HG02588 (cell line): ENCODE results near the gene APOM.

ENCODE experiments used
- ATAC-seq: cut with Tn5 transposase; IDR thresholded peaks from one replicate; pipeline ENCODE4 v1.9.1; 2021; ENCODE audit warnings: mild to moderate bottlenecking, moderate library complexity; ENCODE audit not compliant: unreplicated experiment

The APOM gene

DNA sequence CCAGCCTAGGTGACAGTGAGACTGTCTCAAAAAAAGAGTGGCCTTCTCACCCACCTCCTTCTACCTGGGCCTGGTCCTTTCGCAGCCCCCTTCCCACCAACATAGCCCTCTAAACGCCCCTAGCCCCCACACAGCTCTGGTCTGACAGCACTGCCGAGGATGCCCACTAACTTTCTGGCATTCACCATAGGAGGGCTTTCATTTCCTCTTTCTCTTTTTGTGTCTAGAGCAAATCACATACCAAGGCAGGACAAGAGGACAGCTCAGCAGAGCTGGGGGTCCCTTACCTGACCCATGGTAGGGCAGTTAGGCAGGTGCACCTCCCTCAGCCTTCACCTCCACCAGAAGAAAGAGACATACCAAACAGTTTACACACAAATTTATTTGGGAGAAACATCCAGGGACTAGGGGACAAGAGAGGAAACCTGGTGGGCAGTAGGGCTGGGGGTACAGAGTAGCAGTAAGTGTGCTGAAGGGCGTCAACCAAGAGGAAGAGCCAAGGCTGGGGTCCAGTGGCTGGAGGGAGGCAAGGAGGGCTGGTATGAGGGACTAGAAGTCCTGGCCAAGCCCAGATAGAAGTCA lies 20.7 kb downstream of the APOM start:
- no peak for ATAC-seq

DNA sequence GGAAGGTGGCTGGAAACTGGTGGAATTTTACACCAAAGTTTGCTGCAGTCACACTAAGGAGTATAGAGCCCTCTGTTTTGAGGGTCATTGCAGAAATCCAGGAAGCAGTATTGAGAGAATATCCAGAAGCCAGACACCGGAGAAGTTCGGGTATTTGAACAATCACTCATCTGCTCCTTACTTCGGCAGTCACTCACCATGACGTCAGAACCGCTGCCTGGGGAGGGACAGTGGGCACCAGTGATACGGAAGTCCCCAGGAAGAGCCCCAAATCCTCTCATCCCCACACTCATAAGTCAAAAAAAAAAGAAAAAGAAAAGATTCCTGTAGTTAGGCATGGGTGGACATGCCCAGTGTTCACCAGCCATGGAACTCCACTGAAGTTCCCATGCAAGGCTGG lies 21.2 kb downstream of the APOM start:
- no peak for ATAC-seq

DNA sequence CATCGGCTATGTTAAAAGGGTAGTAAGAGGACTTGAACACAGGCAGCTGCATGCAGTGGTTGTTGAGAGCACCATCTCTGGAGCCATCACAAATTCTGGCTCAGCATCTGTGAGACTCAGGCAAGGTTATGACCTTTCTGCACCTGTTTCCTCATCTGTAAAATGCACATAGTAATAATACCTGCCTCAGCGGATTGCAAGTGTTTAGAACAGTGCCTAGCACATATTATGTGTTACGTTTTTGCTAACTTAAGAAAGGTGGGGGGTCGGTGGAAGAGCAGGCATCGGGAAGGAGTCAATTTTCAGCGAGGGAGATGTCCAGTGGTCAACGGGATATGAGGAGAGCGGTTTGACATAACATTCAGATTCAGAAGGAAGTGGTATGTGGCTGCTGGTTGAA lies 22.3 kb downstream of the APOM start:
- no peak for ATAC-seq

DNA sequence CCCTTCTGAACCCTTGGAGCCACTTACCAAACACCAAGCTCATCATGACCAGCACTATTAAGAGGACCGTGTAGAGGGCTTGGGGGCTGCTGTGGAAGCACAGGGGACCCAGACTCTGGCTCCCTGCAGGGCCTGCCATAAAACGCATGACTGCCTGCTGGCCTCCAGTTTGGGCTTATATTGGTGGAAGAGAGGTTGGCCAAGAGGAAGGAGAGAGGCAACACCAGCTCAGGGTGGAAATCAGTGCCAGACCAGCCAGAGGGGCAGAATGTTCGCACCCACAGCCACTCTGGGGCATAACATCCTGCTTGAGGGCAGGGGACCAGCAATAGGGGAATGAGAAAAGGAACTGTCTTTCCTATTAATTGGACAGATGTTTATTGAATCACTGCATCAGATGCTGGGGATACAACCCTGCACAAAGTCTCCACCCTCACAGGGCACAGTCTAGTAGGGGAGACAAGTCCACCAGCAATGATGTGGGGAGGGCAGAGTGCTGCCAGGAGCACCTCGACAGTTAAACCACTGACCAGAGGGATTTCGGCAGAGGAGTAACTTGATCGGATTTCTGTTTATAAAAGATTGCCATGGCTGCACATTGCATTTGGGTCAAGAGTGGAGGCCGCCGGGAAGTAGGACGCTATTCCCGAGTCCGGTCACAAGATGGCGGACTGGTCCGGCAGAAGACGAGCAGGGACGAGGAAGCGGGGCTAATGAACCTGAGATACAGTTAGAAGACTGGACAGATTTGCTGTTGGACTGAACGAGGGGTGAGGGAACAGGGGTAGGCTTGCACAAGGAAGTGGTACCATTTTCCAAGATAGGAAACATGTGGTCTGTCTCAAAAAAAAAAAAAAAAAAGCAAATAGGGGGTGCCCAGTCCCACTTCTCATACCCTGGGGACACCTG lies 24.8 kb downstream of the APOM start, which contains the start of gene LY6G5C:
Gene LY6G5C (minus strand): TSS at position 842 of the 909 bp plus-strand sequence. CDS start 694 bp downstream, at position 148.
- no peak for ATAC-seq

DNA sequence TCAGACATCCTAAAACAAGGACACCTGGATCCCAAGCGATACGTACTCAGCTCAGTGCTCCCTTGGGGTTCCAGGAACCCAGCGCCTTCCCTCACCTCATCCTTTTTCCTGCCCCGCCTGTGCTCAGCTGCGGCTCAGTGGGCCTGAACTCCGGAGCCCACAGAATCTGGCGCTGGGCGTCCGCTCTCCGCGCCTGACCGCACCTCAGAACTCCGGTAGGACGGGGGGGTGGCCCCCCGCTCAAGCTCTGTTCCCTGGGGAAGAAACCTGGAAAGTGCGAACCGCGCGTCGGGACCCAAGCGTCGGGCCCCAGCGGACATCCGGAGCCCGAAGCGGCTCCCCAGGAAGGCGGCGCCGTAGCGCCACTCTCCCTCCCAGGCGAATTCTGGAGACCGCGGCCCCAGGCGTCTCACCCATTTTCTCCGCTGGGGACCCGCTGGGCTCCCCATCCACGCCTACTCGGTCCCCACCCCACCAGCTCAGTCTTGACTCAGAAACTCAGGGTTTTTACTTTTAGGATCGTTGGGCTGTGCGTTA lies 25.5 kb downstream of the APOM start:
- no peak for ATAC-seq

DNA sequence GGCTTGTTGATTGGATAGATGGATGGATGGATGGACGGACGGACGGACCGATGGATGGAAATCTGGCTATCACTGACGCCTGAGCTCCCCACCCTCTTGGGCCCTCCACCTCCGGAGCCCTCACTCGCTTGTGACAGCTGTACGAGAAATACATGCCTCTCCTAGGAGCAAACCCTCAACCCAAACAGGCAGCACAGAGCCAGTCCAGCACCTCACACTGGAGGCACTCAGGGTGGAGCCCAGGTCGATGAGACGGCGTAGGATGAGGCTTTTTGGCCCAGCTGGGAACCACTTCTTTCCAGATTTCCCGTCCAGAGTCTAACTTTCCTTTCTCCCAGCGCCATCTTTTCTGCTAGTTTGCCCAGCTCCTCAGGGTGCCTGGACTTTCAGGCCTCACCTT lies 27.9 kb downstream of the APOM start:
- ATAC-seq: no peak

DNA sequence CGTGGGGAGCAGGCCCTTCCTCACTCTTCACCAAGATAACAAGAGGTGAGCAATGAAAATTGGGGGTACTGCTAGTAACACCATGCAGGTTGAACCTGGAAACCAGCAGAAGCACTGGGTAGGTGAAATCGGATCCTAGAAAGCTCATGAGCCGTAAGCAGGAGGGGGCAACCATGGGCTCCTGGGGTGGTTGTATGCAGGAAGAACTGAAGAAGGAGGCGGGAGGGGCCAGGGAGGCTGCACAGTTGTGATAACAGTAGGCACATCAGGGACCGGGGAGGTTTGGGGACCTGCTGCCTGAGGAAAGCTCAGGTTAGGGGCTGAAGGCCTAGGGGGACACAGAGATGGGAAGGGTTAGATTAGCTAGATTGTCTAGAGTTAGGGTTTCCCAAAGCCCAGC lies 30.8 kb downstream of the APOM start:
- ATAC-seq: no peak

DNA sequence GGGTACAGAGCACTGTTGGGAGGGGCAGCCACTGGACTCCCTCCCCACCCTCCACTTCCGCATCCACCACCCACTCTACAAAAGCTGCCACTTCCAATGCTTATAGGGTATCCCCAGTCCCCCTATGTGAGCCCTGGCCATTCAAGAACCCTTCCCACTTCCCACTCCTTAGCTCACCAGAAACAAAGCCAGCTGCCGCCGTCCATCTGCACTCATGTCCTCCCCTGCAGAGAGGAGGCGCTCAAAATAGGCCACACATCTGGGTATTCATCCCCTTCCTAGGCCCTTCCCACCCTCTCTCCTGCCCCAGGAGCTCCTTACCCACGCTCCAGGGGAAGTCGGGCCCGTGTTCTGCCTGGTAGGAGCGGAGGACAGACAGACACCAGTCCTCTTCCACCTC lies 31.6 kb downstream of the APOM start:
- ATAC-seq: no peak

DNA sequence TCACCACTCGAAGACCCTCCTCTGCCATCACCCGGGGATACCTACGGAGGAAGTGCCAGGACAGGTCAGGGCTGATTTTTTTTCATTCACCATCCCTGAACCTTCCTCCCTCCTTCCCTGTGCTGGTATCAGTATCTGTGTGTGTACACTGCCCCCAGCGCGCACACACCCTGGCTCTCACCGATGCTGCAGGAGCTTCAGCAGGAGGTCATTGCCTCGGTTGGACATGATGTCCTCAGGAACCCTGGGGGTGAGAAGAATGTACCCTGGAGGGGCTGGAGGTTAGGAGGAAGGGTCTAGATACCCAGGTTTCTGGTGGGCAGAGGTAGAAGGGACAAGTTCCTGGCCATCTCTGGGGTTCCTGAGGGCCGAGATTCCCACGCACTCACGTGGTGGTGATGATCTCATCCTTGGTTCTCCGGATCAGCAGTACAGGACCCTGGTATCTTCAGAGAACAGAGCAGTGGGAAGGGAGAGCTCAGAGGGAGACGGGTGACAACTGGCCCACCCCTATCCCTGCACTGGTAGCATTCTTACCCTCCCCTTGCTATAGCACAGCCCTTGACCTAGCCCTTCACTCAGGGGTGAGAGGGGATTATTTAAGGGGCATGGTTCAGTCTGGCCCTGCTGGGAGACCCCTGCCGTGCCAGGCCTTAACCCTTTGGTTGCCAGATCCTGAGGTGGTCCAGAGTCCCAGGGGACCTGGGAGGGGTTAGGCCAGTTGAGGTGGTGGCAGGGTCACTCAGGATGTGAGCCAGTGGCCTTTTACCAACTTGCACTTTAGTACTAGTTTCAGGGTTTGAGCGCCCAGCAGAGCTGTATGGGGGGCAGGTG lies 32.4 kb downstream of the APOM start:
- no peak for ATAC-seq

DNA sequence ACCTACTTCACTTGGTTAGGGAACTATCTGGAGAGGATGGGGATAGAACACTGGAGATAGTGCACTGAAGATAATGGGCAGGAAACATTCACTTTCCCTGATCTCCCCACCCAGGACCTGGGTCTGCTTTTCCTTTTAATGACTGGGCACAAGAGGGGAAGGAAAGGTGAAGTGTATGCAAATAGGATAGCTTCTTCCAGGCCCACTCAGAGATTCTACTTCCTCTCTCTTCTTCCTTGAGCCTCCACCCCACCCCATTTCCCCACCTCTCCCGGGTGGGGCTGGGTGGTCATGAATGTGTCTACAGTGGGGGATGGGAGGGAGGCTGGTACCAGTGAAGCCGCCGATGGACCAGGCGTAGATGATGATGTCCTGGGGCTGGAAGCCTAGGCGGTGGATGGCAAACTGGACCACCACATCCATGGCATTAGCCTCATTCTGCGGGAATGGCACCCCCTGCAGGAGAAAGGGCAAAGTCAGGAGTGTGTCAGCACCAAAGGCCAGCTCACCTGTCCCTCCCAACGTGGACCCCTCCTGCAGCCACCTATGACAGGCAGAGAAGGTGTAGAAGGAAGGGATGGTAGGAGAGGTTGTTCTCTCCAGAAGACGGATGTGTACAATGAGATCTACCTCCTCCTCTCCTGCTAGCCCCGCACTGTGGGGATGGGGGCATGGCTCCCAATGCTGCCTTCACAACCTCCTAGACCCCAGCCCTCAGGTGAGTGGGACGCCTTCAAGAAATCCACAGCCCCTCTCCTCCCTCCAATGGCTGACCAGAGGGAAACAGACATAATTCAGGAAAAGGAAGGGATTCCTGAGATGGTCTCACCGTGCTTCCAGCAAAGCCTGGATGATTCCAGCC lies 33.8 kb downstream of the APOM start:
- ATAC-seq: no peak

DNA sequence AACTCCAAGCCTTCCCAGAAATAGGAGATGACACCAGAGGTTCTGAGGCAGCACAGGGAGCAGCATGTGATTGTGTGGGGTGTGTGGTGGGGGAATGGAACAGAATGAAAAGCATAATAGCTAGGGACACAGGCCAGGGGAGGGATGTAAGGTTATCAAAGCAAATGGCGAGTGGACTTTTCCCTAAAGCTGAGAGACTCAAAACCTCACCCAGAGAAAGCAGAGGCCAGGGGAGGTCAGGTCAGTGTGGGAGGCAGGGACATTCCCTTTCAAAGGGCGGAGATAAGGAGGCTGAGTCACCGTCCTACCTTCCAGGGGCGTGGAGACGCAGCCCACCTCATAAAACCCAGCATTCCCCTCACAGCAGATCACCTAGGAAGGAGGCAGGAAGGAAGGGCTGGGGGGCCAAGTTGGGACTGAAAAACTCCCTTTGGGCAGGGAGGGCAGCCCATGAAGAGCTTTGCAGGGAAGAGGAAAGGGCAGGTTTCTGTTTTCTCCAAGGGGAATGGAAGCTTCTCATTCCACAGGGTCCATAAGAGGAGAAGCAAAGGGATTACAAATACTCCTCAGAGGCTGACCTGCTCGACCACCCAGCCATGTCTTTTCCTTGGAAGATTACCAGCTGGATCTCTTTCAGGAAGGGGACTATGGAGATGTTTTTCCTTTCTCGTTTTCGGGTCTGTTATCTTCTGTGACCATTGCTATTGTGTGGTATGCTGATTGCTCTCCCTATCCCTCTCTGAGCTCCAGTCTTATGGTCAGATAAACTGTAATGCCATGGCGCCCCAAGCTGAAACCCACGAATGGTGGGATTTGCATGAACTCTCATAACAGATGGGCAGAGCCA lies 34.8 kb downstream of the APOM start:
- no peak for ATAC-seq

DNA sequence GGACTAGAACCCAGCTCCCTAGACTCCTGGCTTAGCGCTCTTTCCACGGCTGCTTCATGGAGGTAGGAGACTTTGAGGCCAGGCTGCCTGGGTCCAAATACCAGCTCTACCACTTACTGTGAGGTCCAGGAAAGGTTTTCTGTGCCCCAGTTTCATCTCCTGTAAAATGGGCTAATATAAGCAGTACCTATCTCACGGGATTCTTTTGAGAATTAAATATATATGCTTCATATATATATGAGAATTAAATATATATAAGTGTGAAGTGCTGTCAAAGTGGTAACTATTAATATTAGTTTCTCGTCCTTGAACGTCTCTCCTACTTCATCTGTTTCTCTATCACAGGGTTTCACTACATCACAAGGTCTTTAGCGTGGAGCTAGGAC lies 35.4 kb downstream of the APOM start:
- no peak for ATAC-seq

DNA sequence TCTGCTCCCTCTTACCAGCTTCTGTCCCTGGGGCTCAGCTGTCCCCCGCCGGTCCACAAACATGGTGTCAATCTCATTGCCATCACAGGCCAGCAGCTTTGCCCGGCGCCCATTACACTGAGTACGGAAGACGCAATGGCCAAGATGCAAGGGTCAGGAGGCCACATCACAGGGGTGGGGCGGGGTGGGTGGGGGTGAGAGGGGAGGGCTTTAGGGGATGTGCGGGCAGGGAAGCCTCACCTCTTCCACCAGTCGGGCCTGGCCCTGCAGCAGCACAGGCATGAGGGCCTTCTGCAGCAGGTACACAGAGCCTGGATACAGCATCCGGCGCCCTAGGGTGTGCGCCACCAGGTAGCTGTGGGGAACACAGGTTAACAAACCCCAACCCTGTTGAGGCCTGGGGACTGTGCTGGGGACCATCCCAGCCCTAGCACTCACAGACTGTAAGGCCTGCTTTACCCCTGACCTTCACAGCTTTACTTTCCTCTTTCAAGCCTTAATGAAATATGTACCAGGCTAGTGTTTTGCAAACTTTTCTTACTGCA lies 35.9 kb downstream of the APOM start:
- ATAC-seq: no peak

DNA sequence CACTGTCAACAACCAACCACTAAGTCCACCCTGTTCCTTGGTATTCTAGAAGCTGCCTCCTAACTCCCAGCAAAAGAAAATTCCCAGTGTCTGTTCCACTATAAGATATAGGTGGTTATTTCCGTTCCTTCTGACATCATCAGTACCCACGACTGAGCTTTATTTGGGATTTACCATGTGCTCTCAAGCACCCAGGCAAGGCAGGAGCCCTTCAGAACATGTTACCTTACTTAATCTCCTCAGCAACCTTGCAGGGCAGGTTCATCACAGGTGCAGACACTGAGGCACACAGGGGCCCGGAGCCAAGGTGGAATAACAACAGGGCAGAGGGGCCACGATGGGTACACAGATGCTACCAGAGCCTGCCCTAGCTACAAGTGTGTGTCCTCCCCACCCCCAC lies 36.7 kb downstream of the APOM start:
- no peak for ATAC-seq

DNA sequence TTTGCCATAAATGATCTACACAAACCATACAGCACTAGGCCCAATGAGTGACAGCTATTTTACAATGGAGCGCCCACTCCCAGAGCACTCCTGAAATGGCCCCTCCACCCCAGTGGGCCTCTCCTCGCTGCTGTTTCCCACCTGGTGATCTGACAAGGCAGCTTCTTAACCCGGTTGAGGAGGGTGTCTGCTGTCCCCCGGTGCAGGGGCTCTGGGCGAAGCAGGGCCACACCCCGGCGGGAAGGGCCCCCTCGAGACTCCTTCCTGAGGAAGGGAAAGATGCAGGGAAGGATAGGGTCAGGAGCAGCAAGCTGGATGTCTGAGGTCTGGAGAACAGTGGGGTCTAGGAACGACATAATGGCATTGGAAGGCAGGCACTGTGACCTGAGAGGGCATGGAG lies 37.2 kb downstream of the APOM start:
- ATAC-seq: no peak

DNA sequence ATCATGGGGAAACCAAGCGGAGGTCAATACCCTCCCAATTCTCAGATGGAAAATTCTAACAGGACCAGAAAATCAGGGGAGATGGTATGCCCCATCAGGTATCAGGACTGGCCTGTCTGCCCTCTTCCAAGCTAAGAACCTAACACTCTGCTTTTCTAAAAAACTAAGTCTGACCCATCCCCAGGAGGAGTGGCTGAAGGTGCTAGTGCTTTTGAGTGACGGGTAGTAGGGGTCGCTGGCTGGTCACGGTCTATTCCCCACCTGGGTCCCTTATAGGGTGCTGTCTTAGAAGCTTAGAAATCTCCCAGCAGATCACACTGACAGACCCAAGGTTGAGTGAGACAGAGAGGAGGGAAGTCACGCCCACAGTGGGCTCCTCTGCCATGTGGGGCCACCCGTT lies 37.8 kb downstream of the APOM start:
- ATAC-seq: no peak

DNA sequence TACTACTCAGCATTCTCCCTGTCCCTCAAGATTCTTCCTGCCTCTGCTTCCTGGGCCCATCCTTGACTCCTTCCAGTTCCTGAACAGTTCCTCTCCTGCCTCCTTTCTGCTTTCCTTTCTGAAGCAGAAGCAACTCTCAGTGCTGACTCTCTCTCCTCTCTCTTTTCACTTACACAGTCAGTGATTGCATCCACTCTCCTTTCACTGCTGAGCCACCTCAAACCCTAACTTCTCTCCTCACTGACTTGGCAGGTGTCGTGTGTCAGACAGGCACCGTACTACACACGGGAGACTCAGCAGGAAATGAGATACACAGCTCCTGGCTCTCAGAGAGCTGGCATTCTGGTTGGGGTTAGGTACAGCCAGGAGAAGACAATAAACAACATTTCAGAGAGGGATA lies 41.9 kb downstream of the APOM start:
- ATAC-seq: no peak

DNA sequence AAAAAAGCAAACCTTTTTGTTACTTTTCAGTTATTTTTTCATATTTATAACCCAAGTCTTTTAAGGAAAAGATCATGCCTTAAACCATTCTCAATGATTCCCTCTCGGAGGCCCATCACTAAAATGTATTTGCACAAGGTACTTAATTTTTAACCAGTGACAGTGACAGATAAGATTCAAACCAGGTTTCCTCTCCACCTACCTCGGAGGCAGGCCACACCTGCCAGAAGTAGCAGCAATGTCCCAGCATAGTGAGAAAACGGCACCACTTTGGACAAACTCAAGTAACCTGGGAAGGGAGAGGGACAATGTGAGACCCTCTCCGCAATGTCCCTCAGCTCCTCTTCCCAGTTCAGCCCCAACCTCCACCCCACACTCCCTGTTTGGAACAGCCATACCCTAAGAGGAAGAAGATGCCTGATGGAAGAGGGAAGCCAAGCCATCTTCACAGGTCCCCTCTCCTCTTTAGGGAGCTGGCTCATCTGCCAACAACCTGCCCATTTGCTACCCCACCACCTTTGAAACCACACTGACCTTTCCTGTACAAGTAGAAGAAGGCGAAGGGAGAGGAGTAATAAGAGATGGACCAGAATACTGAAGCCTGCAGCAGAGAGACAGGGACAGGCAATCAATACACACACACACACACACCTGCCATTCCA lies 45.2 kb downstream of the APOM start:
- no peak for ATAC-seq
